ENCODE results near the gene ANKRD7.
"Not testable (repeated sequence)": the region's sequence is repeated elsewhere in the genome, so short reads cannot be mapped to it uniquely, and the experiment has no call there.

ANKRD7 gene

GRCh38 chr7:118233799-118234198 lies 9.3 kb downstream of the ANKRD7 start:
- no peak for DNase-seq (ENCODE audit: low spot score)

GRCh38 chr7:118239014-118239413 lies 14.5 kb downstream of the ANKRD7 start:
- no peak for DNase-seq (ENCODE audit: low spot score)

DNA sequence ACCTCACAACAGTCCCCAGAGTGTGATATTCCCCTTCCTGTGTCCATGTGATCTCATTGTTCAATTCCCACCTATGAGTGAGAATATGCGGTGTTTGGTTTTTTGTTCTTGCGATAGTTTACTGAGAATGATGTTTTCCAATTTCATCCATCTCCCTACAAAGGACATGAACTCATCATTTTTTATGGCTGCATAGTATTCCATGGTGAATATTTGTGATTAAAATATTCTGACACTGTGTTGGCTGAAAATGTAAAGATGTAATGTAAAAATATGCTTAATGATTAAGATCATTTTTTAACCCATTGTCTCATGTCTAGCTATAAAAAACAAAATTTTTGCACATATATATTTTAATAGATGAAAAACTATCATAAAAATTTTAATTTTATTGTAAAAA lies 15.8 kb downstream of the ANKRD7 start:
- not testable (repeated sequence) for DNase-seq (ENCODE audit: low spot score)

DNA sequence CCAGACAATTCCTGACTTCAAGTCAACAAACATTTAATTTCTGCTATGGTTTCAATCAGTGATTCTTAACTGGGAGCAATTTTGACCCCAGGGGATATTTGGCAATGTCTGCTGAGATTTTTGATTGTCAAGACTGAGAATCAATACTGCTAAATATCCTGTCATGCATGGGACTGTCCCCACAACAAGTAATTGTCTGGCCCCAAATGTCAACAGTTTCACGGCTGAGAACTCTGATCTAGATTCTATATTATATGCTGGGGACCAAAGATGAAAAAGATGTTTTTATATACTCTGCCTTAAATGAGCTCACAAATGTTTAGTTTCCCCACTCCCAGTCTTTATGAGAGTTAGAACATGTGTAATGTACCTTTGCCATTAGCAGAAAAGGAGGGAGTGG lies 19.2 kb downstream of the ANKRD7 start:
- DNase-seq (ENCODE audit: low spot score), result no peak

DNA sequence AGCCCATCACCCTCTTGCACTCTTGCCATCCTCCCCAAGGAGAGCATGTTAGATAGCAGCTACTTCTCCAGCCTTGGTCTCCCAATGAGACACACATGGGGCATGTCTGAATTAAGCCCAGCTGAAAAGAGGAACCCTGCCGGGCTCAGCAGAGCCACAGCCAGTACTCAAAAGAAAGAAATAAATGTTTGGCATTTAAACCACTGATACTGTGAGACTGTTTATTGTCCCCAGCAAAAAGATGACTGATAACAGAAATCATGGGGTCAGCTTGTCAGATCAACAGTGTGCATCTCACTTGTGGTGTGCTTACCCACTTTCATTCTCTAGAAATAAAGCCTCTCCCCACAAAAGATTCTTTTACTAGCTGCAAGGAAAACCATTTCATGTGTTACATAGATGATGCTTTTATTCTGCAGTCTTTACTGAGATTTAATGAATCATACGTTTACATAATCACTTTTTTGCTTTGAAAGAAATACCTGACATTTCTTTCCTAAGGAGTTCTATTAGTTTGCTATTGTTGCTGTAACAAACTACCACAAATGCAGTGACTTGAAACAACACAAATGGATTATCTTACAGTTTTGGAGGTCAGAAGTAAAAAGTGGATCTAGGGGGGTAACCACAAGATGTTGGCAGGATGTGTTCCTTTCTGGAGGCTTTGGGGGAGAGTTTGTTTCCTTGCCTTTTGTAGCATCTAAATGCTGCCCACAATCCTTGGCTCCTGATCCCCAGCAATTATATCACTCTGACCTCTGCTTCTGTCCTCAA lies 20.9 kb downstream of the ANKRD7 start:
- no peak for DNase-seq (ENCODE audit: low spot score)

- no peak for DNase-seq (ENCODE audit: low spot score)
Observed at GRCh38 chr7:118250860-118251494, 26.5 kb downstream of the ANKRD7 start.

DNA sequence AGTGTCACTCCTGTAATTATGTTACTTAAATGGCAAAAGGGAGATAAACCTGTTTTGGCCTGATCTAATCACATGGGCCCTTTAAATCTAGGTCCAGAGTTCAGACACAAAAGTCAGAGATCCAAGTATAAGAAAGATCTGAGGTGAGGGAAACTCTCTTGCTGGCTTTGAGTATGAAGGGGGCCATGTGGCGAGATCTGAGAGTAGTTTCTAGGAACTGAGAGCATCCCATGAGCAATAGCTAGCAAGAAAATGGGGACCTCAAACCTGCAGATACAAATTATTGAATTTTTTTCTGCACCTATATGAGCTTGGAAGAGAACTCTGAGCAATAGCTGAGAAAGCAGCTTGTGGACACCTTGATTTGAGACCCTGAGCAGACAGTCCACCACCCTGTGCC lies 27.6 kb downstream of the ANKRD7 start:
- DNase-seq (ENCODE audit: low spot score), result no peak

DNA sequence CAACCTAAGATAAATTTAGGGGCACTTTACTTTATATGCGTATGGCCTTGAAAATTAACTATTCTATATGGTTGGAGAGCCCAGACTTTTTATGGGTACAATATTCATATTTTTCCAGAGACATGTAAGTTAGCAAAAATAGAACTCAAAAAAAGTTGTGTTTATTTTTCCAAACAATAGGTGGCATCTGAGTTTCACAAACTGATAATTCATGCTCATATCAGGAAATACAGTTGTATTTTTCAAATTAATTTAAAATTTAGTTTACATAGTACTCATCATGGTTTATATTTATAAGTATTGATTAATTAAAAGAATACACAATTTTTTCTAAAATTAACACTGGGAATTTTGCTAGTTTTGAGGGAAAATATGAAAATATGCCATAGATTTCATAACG lies 34.6 kb downstream of the ANKRD7 start:
- peak; percentile 20 for DNase-seq (ENCODE audit: low spot score)

DNA sequence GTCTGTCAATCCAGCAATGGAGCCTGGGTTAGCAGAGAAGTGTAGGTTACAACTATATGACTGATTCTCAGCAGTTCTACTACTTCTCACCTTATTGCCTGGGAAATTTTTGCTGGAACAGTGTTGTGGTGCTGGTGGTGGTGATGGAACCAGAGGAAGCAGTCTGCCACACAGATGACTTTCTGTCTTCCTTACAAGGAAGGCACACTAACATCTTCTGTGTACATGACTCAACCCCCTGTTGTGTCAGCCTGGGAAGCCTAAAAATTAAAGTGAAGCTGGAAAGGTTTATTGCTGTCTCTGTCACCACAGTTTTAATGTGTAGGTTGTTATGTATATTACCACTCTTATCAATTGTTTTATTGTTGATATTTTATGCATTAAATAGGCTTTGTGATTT lies 40.3 kb downstream of the ANKRD7 start:
- DNase-seq (ENCODE audit: low spot score), result no peak

- no peak for DNase-seq (ENCODE audit: low spot score)
Observed at GRCh38 chr7:118280319-118281012, 56.0 kb downstream of the ANKRD7 start.

DNA sequence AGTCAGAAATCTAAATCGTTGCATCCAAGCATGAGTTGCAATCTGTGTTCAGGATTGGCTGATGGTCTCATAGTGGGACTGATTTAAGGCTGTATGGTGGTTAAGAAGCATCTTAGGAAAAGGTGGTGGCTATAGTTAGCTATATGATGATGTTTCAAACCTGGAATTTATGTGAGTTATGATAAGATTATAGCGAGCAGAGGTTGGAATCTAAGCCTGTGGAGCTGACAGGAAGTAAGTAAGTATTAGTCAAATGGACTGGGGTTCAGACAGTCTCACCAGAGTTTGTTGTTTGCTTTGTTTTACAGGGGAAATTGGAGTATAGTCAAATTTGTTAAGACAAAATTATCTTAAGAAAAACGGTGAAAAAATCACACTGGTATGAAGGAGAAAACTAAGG lies 56.7 kb downstream of the ANKRD7 start:
- no peak for DNase-seq (ENCODE audit: low spot score)

GRCh38 chr7:118285358-118285757 lies 60.9 kb downstream of the ANKRD7 start:
- DNase-seq (ENCODE audit: low spot score), result no peak

- no peak for DNase-seq (ENCODE audit: low spot score)
Observed at GRCh38 chr7:118286131-118286530, 61.6 kb downstream of the ANKRD7 start.

GRCh38 chr7:118288098-118288497 lies 63.6 kb downstream of the ANKRD7 start:
- no peak for DNase-seq (ENCODE audit: low spot score)

- no peak for DNase-seq (ENCODE audit: low spot score)
Observed at GRCh38 chr7:118289476-118289875, 65.0 kb downstream of the ANKRD7 start.
